ENCODE data around the gene SNX17. TPM values are rescaled to one million over a fixed set of nuclear protein-coding genes. Genes with fewer than 3 reads are reported as not detected.

SNX17 gene
- total RNA-seq, 2 donors from 2014 or later, result 66.1 to 70.7 TPM

GRCh38 chr2:27393225-27393624 is 22.8 kb downstream of the SNX17 start:
- DNase-seq, result no peak
- no peaks in the 10 kb centered on the region for H3K27me3 Mint-ChIP-seq (ENCODE audit: low read depth)
- H3K9me3 Mint-ChIP-seq, result no peaks in the 10 kb centered on the region
- no peak overlapping the region for H3K4me3 Mint-ChIP-seq
- peaks cover 39% of the 10 kb centered on the region for H3K4me1 Mint-ChIP-seq (ENCODE audit: low read depth)
- no peak overlapping the region for H3K27ac Mint-ChIP-seq
- H3K36me3 Mint-ChIP-seq (ENCODE audit: insufficient read depth in 2 of 2), result peaks cover 6 to 11% of the 10 kb centered on the region in 2 donors
- no peak for ATAC-seq (replicated peaks in 1 of 2)

- H3K9me3 Mint-ChIP-seq, result no peaks in the 10 kb centered on the region
- ATAC-seq (replicated peaks in 1 of 2) (no peak), DNase-seq (no peak)
- no peaks in the 10 kb centered on the region for H3K27me3 Mint-ChIP-seq (ENCODE audit: low read depth)
- H3K36me3 Mint-ChIP-seq (ENCODE audit: insufficient read depth in 2 of 2), result peaks cover 2 to 12% of the 10 kb centered on the region in 2 donors
- H3K27ac Mint-ChIP-seq, result peak overlapping the region; percentile 96
- peaks cover 47% of the 10 kb centered on the region for H3K4me1 Mint-ChIP-seq (ENCODE audit: low read depth)
- peak overlapping the region in 1 of 2 donors; percentile 42 for H3K4me3 Mint-ChIP-seq
These were observed 28.5 kb downstream of the SNX17 start for GRCh38 chr2:27398962-27399361.

- Mint-ChIP-seq H3K4me1 (ENCODE audit: low read depth) (peaks cover 52% of the 10 kb centered on the region), H3K4me3 (peak overlapping the region in 1 of 2 donors; percentile 32), H3K27me3 (ENCODE audit: low read depth) (no peaks in the 10 kb centered on the region), H3K27ac (peak overlapping the region; percentile 92), H3K36me3 (ENCODE audit: insufficient read depth in 2 of 2) (peaks cover 2 to 10% of the 10 kb centered on the region in 2 donors), H3K9me3 (no peaks in the 10 kb centered on the region)
- ATAC-seq (replicated peaks in 1 of 2) (no peak), DNase-seq (no peak)
These were observed 30.1 kb downstream of the SNX17 start for GRCh38 chr2:27400348-27401135.

GRCh38 chr2:27407798-27408491 is 37.5 kb downstream of the SNX17 start:
- no peaks in the 10 kb centered on the region for H3K27me3 Mint-ChIP-seq (ENCODE audit: low read depth)
- ATAC-seq (replicated peaks in 1 of 2) (no peak), DNase-seq (no peak)
- peaks cover 0 to 3% of the 10 kb centered on the region in 2 donors for H3K9me3 Mint-ChIP-seq
- peak overlapping the region; percentile 94 for H3K27ac Mint-ChIP-seq
- peaks cover 53% of the 10 kb centered on the region for H3K4me1 Mint-ChIP-seq (ENCODE audit: low read depth)
- H3K4me3 Mint-ChIP-seq, result peak overlapping the region; percentile 90 to 98
- H3K36me3 Mint-ChIP-seq (ENCODE audit: insufficient read depth in 2 of 2), result peaks cover 5 to 13% of the 10 kb centered on the region in 2 donors

GRCh38 chr2:27408601-27409320 is 38.3 kb downstream of the SNX17 start:
- H3K9me3 Mint-ChIP-seq, result peaks cover 0 to 3% of the 10 kb centered on the region in 2 donors
- peaks cover 47% of the 10 kb centered on the region for H3K4me1 Mint-ChIP-seq (ENCODE audit: low read depth)
- ATAC-seq (replicated peaks in 1 of 2) (peak; percentile 21 to 43), DNase-seq (peak; percentile 42 to 44)
- H3K36me3 Mint-ChIP-seq (ENCODE audit: insufficient read depth in 2 of 2), result peaks cover 5 to 13% of the 10 kb centered on the region in 2 donors
- H3K4me3 Mint-ChIP-seq, result peak overlapping the region; percentile 90 to 98
- H3K27me3 Mint-ChIP-seq (ENCODE audit: low read depth), result no peaks in the 10 kb centered on the region
- peak overlapping the region; percentile 94 for H3K27ac Mint-ChIP-seq

- DNase-seq, result peak; percentile 98 to 99
- H3K36me3 Mint-ChIP-seq (ENCODE audit: insufficient read depth in 2 of 2), result peaks cover 5 to 13% of the 10 kb centered on the region in 2 donors
- peaks cover 0 to 3% of the 10 kb centered on the region in 2 donors for H3K9me3 Mint-ChIP-seq
- H3K4me3 Mint-ChIP-seq, result peak within 1 kb of the TSS; percentile 90 to 98
- H3K27me3 Mint-ChIP-seq (ENCODE audit: low read depth), result no peaks in the 10 kb centered on the region
- H3K4me1 Mint-ChIP-seq (ENCODE audit: low read depth), result peaks cover 40% of the 10 kb centered on the region
- H3K27ac Mint-ChIP-seq, result peak within 1 kb of the TSS; percentile 97
- peak; percentile 98 to 99 for ATAC-seq (replicated peaks in 1 of 2)
These were observed 39.1 kb downstream of the SNX17 start, which contains the start of gene PPM1G for GRCh38 chr2:27409321-27410073. Gene PPM1G (minus strand): TSS chr2:27409591. CDS start chr2:27409422, 169 bp downstream.

GRCh38 chr2:27412419-27413152 is 42.2 kb downstream of the SNX17 start:
- no peak for ATAC-seq (replicated peaks in 1 of 2)

GRCh38 chr2:27416151-27416550 is 45.7 kb downstream of the SNX17 start:
- DNase-seq (no peak), ATAC-seq (replicated peaks in 1 of 2) (no peak)
- Mint-ChIP-seq H3K27me3 (ENCODE audit: low read depth) (no peaks in the 10 kb centered on the region), H3K36me3 (ENCODE audit: insufficient read depth in 2 of 2) (peaks cover 0 to 2% of the 10 kb centered on the region in 2 donors), H3K4me3 (no peak overlapping the region), H3K4me1 (ENCODE audit: low read depth) (no peaks in the 10 kb centered on the region), H3K9me3 (no peaks in the 10 kb centered on the region), H3K27ac (no peak overlapping the region)

More at GRCh38 chr2:27412419-27413152, 42.2 kb downstream of the SNX17 start:
- DNase-seq, result no peak
- peaks cover 2% of the 10 kb centered on the region in 2 donors for H3K36me3 Mint-ChIP-seq (ENCODE audit: insufficient read depth in 2 of 2)
- H3K4me3 Mint-ChIP-seq, result no peak overlapping the region
- H3K27ac Mint-ChIP-seq, result no peak overlapping the region
- peaks cover 18% of the 10 kb centered on the region for H3K4me1 Mint-ChIP-seq (ENCODE audit: low read depth)
- H3K9me3 Mint-ChIP-seq, result peaks cover 0 to 3% of the 10 kb centered on the region in 2 donors
- H3K27me3 Mint-ChIP-seq (ENCODE audit: low read depth), result no peaks in the 10 kb centered on the region

- Mint-ChIP-seq H3K4me3 (no peak overlapping the region), H3K27ac (no peak overlapping the region), H3K9me3 (no peaks in the 10 kb centered on the region), H3K4me1 (ENCODE audit: low read depth) (no peaks in the 10 kb centered on the region), H3K36me3 (ENCODE audit: insufficient read depth in 2 of 2) (no peaks in the 10 kb centered on the region), H3K27me3 (ENCODE audit: low read depth) (no peaks in the 10 kb centered on the region)
- ATAC-seq (replicated peaks in 1 of 2) (no peak), DNase-seq (no peak)
These were observed 50.6 kb downstream of the SNX17 start for GRCh38 chr2:27420996-27421395.

- no peak for ATAC-seq (replicated peaks in 1 of 2)
These were observed 51.3 kb downstream of the SNX17 start for GRCh38 chr2:27421660-27422250.

GRCh38 chr2:27422958-27423357 is 52.5 kb downstream of the SNX17 start:
- Mint-ChIP-seq H3K9me3 (no peaks in the 10 kb centered on the region), H3K36me3 (ENCODE audit: insufficient read depth in 2 of 2) (no peaks in the 10 kb centered on the region), H3K27me3 (ENCODE audit: low read depth) (no peaks in the 10 kb centered on the region), H3K4me1 (ENCODE audit: low read depth) (peaks cover 7% of the 10 kb centered on the region), H3K27ac (no peak overlapping the region), H3K4me3 (no peak overlapping the region)
- no peak for DNase-seq
- ATAC-seq (replicated peaks in 1 of 2), result no peak

More at GRCh38 chr2:27421660-27422250, 51.3 kb downstream of the SNX17 start:
- H3K4me1 Mint-ChIP-seq (ENCODE audit: low read depth), result no peaks in the 10 kb centered on the region
- DNase-seq, result no peak
- H3K9me3 Mint-ChIP-seq, result no peaks in the 10 kb centered on the region
- H3K4me3 Mint-ChIP-seq, result no peak overlapping the region
- no peaks in the 10 kb centered on the region for H3K27me3 Mint-ChIP-seq (ENCODE audit: low read depth)
- no peaks in the 10 kb centered on the region for H3K36me3 Mint-ChIP-seq (ENCODE audit: insufficient read depth in 2 of 2)
- H3K27ac Mint-ChIP-seq, result no peak overlapping the region

Data from activated T-cell treated with anti-CD3 and anti-CD28 coated beads, Interleukin-2, amount 50 U/mL, for 72 hours (primary cell).